Endothelial cell (in vitro differentiated cells): ENCODE results near the gene IQSEC1. TPM values are rescaled to one million over a fixed set of nuclear protein-coding genes. Genes with fewer than 3 reads are reported as not detected.

Experiments used
- DNase-seq: peaks from one replicate; pipeline ENCODE4 v3.0.0; 2021; ENCODE audit warnings: low spot score
- H3K27ac Mint-ChIP-seq: one replicate; pipeline ENCODE4 v1.8.0; 2021; ENCODE audit warnings: mixed read lengths, inconsistent platforms; ENCODE audit not compliant: unreplicated experiment
- H3K27me3 Mint-ChIP-seq: one replicate; pipeline ENCODE4 v1.8.0; 2021; ENCODE audit warnings: mild to moderate bottlenecking, moderate library complexity, mixed read lengths, inconsistent platforms; ENCODE audit not compliant: unreplicated experiment
- H3K36me3 Mint-ChIP-seq: one replicate; pipeline ENCODE4 v1.8.0; 2021; ENCODE audit warnings: mild to moderate bottlenecking, low read depth, mixed read lengths, inconsistent platforms; ENCODE audit not compliant: unreplicated experiment
- H3K4me1 Mint-ChIP-seq: one replicate; pipeline ENCODE4 v1.8.0; 2021; ENCODE audit warnings: mild to moderate bottlenecking, mixed read lengths, inconsistent platforms; ENCODE audit not compliant: unreplicated experiment
- H3K4me3 Mint-ChIP-seq: one replicate; pipeline ENCODE4 v1.8.0; 2021; ENCODE audit warnings: mild to moderate bottlenecking, mixed read lengths, inconsistent platforms; ENCODE audit not compliant: unreplicated experiment
- H3K9me3 Mint-ChIP-seq: one replicate; pipeline ENCODE4 v1.8.0; 2021; ENCODE audit warnings: mixed read lengths, inconsistent platforms; ENCODE audit not compliant: unreplicated experiment
- total RNA-seq: library from RNA; stranded (reverse); fragmentation: NEBNext Ultra II Directional; extraction: Animal tissue kit (Norgen Biotek cat#: 25700); gene quantifications from one replicate; pipeline ENCODE4 v1.2.1, GENCODE V29; 2021; ENCODE audit not compliant: unreplicated experiment
- TF ChIP-seq, protein P1 (sequence below): fragments of 200-600 bp; sonication (generic); IDR thresholded peaks from one replicate; pipeline ENCODE4 v1.5.0; 2021; ENCODE audit warnings: antibody characterized with exemption; ENCODE audit not compliant: unreplicated experiment

Gene IQSEC1
- total RNA-seq, 1 donor from 2014 or later: 75.3 TPM

DNA sequence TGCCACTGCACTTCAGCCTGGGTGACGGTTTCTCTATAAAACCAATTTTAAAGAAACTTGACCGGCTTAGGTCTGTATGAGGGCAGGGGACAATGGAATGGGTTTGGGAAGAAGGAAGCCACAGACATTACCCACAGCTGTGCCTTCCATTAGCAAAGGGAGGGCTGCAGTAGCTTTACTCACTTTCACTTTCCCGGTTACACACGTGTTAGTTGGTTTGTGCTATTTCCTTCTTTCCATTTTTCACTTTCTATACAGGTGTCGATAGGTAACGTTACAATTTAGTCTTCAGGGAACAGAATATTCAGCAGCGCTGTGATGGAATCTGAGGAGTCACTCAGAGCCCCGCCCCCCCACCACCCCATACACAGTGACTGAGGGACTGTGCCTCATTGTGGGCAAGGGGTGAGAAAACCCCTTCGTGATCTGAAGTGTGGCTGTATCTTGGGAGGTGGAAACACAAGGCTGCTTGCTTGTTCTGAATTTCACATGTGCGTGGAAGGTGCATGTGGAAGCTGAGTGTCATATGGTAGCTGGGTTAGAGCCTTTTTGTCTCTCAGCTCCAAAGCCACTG, 187.0 kb downstream of the IQSEC1 start:
- Mint-ChIP-seq H3K27me3 (peaks cover 4% of the 10 kb centered on the region), H3K4me1 (no peaks in the 10 kb centered on the region), H3K36me3 (no peaks in the 10 kb centered on the region), H3K27ac (no peak overlapping the region), H3K9me3 (no peaks in the 10 kb centered on the region), H3K4me3 (no peak overlapping the region)
- no peak for DNase-seq
- TF ChIP-seq, protein P1, sequence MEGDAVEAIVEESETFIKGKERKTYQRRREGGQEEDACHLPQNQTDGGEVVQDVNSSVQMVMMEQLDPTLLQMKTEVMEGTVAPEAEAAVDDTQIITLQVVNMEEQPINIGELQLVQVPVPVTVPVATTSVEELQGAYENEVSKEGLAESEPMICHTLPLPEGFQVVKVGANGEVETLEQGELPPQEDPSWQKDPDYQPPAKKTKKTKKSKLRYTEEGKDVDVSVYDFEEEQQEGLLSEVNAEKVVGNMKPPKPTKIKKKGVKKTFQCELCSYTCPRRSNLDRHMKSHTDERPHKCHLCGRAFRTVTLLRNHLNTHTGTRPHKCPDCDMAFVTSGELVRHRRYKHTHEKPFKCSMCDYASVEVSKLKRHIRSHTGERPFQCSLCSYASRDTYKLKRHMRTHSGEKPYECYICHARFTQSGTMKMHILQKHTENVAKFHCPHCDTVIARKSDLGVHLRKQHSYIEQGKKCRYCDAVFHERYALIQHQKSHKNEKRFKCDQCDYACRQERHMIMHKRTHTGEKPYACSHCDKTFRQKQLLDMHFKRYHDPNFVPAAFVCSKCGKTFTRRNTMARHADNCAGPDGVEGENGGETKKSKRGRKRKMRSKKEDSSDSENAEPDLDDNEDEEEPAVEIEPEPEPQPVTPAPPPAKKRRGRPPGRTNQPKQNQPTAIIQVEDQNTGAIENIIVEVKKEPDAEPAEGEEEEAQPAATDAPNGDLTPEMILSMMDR: no peak

DNA sequence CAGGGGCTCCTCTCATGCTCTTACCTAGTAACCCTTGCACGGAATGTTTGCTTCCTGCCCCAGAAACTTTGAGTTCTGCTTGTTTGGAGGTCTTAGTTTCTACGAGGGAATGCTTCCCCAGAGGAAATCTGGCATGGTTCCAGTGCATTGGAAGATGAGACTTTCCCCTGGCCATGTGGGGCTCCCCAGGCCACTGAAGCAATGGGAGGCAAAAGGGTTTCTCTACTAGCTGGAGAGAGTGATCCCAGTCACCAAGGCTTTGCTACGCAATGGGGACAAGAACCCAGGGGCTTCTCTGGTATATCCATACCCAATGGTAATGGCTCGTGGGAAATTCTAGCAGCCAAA, 187.7 kb downstream of the IQSEC1 start:
- Mint-ChIP-seq H3K4me1 (no peaks in the 10 kb centered on the region), H3K4me3 (no peak overlapping the region), H3K27ac (no peak overlapping the region), H3K36me3 (no peaks in the 10 kb centered on the region), H3K27me3 (peaks cover 1% of the 10 kb centered on the region), H3K9me3 (no peaks in the 10 kb centered on the region)
- DNase-seq: no peak
- TF ChIP-seq, protein P1: no peak

DNA sequence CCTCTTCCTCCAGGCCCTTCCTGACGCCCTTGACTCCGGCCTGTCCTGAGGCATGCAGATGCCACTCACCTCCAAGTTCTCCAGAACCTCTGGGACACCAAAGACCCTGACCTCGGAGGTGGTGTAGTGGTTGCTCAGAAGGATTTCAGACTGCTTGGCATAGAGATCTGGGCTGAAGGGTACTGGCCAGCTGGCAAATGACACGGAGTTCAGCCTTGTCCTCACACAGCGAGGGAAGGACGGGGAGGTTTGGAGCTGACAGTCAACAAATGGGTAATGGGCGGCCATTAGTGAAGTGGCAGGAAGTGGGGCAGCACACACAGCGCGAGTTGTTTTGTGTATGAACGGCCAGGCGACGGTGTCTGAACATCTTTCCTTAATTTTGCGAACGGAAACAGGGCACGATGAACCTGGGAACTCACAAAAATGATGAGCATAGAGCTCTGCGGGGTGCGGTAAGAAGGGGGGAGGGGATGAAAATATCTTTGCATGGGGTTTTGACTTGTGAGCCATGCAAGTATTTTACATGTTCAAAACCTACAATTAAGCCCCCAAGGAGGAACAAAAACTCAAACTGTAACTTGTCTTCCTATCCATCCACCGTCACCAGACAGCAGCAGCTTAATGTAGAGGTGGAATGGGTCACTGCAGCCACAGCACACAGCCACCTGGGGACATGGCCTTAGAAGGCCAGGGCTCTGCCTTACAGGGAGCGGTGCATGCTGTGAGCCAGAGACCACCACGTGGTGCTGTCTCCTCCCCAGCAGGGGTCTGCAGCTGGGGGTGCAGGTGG, 188.2 kb downstream of the IQSEC1 start:
- no peaks in the 10 kb centered on the region for H3K36me3 Mint-ChIP-seq
- no peaks in the 10 kb centered on the region for H3K4me1 Mint-ChIP-seq
- TF ChIP-seq, protein P1: no peak
- DNase-seq: no peak
- no peak overlapping the region for H3K27ac Mint-ChIP-seq
- H3K27me3 Mint-ChIP-seq: no peaks in the 10 kb centered on the region
- H3K4me3 Mint-ChIP-seq: no peak overlapping the region
- H3K9me3 Mint-ChIP-seq: no peaks in the 10 kb centered on the region

DNA sequence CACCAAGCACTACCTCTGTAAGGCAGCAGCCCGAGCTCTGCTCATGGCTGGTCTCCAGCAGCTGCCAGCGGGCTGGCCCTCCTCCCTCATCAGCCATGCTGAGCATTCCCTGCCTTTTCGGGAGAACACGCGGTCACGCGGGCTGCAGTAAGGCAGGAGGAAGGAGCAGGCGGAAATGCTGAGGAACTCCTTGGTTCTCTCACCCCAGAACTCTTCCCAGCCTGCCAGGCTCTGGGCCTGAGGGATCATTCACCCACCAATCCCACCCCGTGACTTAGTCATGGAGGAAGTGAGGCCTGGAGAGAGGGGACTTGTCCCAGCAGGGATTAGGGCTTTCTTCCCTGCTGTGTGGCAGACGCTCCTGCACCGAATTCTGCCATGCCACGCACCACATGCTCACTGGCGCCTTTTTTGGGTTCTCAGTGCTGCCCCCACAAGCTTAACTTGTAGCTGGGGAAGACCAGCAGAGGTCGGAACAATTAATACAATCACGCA, 189.0 kb downstream of the IQSEC1 start:
- no peak for DNase-seq
- TF ChIP-seq, protein P1: no peak
- Mint-ChIP-seq H3K4me3 (no peak overlapping the region), H3K27me3 (no peaks in the 10 kb centered on the region), H3K4me1 (no peaks in the 10 kb centered on the region), H3K27ac (no peak overlapping the region), H3K36me3 (no peaks in the 10 kb centered on the region), H3K9me3 (no peaks in the 10 kb centered on the region)
